Endodermal cell (in vitro differentiated cells): ENCODE results near the gene TAF9. TPM values are rescaled to one million over a fixed set of nuclear protein-coding genes. Genes with fewer than 3 reads are reported as not detected.

Experiments used
- DNase-seq: peaks from one replicate; pipeline ENCODE4 v3.0.0-alpha.2; 2017
- H3K27ac ChIP-seq: 2 replicates; pipeline ENCODE4 v1.5.1; 2013; ENCODE audit warnings: mild to moderate bottlenecking, low read depth, low read length, moderate library complexity
- H3K27me3 ChIP-seq: 2 replicates; pipeline ENCODE4 v1.6.1; 2013; ENCODE audit warnings: mild to moderate bottlenecking, low read length, moderate library complexity; ENCODE audit not compliant: insufficient read depth, control insufficient read depth, poor library complexity, severe bottlenecking
- H3K36me3 ChIP-seq: 2 replicates; pipeline ENCODE4 v1.7.0; 2013; ENCODE audit warnings: mild to moderate bottlenecking, low read length, moderate library complexity; ENCODE audit not compliant: control insufficient read depth, insufficient read depth
- H3K4me1 ChIP-seq: one replicate; pipeline ENCODE4 v1.7.0; 2013; ENCODE audit warnings: low read length; ENCODE audit not compliant: control insufficient read depth, insufficient read depth
- H3K4me3 ChIP-seq: 2 replicates; pipeline ENCODE4 v1.5.1; 2013; ENCODE audit warnings: mild to moderate bottlenecking, low read length, moderate library complexity
- H3K9ac ChIP-seq: 2 replicates; pipeline ENCODE4 v1.6.1; 2013; ENCODE audit warnings: mild to moderate bottlenecking, low read length, moderate library complexity; ENCODE audit not compliant: poor library complexity, severe bottlenecking; ENCODE audit errors: extremely low read depth
- H3K9me3 ChIP-seq: 2 replicates; pipeline ENCODE4 v1.6.1; 2013; ENCODE audit warnings: mild to moderate bottlenecking, low read length, moderate library complexity; ENCODE audit not compliant: control insufficient read depth
- H3K27ac Mint-ChIP-seq: 2 replicates; pipeline ENCODE4 v1.8.0; 2020; ENCODE audit warnings: mixed read lengths
- H3K27me3 Mint-ChIP-seq: 2 replicates; pipeline ENCODE4 v1.8.0; 2021; ENCODE audit warnings: mild to moderate bottlenecking, mixed read lengths; ENCODE audit not compliant: insufficient read depth
- H3K36me3 Mint-ChIP-seq: 2 replicates; pipeline ENCODE4 v1.8.0; 2020; ENCODE audit warnings: low read depth, mixed read lengths
- H3K4me1 Mint-ChIP-seq: 2 replicates; pipeline ENCODE4 v1.8.0; 2020; ENCODE audit warnings: mixed read lengths
- H3K4me3 Mint-ChIP-seq: 2 replicates; pipeline ENCODE4 v1.8.0; 2020; ENCODE audit warnings: mild to moderate bottlenecking, moderate library complexity, mixed read lengths
- H3K9me3 Mint-ChIP-seq: 2 replicates; pipeline ENCODE4 v1.8.0; 2020; ENCODE audit warnings: mild to moderate bottlenecking, mixed read lengths
- WGBS, 2 experiments: methylation state at CpG; one replicate each; pipeline versions ENCODE4 v1.1.5 to v1.1.7; 2013; ENCODE audit warnings: missing lambda C conversion rate in 2 of 2, mixed read lengths in 1 of 2; ENCODE audit not compliant: insufficient coverage in 1 of 2, insufficient read length in 1 of 2; 5-methylcytosine and 5-hydroxymethylcytosine counted together
- total RNA-seq, 2 donors: library from RNA; stranded (reverse); fragmentation: NEBNext Ultra II Directional in 1 of 2; extraction: Animal tissue kit (Norgen Biotek cat#: 25700) in 1 of 2; gene quantifications; 2 replicates in 1 of 2; 3 replicates in 1 of 2; pipeline ENCODE4 v1.2.1, GENCODE V29; 2021
- TF ChIP-seq, protein P1 (sequence below): fragments of 200-600 bp; sonication (generic); conservative IDR thresholded peaks from 2 replicates; pipeline ENCODE4 v1.5.0; 2021; ENCODE audit warnings: antibody characterized with exemption, mild to moderate bottlenecking

TAF9 gene
- total RNA-seq, 2 donors from 2014 or later: 69.5 to 74.3 TPM

DNA sequence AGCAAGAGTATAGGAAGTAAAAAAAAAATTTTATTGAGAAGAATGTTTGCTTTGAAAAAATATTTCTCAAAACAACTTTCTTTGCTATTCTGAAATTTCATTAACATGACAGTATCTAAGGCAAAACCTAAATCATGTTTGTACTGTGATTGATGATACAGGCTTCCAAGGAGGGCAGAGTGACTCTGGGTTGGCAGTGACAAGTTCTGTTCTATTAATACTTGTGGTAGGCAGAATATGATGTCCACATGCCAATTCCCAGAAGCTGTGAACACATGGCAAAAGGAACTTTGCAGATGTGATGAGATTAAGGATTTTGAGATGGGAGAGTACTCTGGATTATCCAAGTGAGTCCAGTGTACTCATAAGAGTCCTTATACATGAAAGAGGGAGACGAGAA, 53.3 kb downstream of the TAF9 start:
- Mint-ChIP-seq H3K36me3 (peaks cover 11% of the 10 kb centered on the region), H3K4me3 (no peak overlapping the region), H3K9me3 (no peaks in the 10 kb centered on the region), H3K4me1 (peaks cover 15% of the 10 kb centered on the region), H3K27ac (no peak overlapping the region), H3K27me3 (no peaks in the 10 kb centered on the region)
- no peak overlapping the region for H3K9ac ChIP-seq
- H3K4me1 ChIP-seq: peaks cover 7% of the 10 kb centered on the region
- H3K27ac ChIP-seq: no peak overlapping the region
- TF ChIP-seq, protein P1, sequence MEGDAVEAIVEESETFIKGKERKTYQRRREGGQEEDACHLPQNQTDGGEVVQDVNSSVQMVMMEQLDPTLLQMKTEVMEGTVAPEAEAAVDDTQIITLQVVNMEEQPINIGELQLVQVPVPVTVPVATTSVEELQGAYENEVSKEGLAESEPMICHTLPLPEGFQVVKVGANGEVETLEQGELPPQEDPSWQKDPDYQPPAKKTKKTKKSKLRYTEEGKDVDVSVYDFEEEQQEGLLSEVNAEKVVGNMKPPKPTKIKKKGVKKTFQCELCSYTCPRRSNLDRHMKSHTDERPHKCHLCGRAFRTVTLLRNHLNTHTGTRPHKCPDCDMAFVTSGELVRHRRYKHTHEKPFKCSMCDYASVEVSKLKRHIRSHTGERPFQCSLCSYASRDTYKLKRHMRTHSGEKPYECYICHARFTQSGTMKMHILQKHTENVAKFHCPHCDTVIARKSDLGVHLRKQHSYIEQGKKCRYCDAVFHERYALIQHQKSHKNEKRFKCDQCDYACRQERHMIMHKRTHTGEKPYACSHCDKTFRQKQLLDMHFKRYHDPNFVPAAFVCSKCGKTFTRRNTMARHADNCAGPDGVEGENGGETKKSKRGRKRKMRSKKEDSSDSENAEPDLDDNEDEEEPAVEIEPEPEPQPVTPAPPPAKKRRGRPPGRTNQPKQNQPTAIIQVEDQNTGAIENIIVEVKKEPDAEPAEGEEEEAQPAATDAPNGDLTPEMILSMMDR: no peak
- no peak overlapping the region for H3K4me3 ChIP-seq
- no peak for DNase-seq
- H3K36me3 ChIP-seq: no peaks in the 10 kb centered on the region
- H3K9me3 ChIP-seq: peaks cover 2% of the 10 kb centered on the region
- H3K27me3 ChIP-seq: no peaks in the 10 kb centered on the region
- 89 to 92% methylated on average over 1 of the region's 1 CpG for WGBS, 2 experiments

Other genes starting within 250 kb of the TAF9 start
- 100 to 1,000 TPM; 196 to 260 TPM for gene CCNB1, start 202.4 kb downstream of the TAF9 start, total RNA-seq
- gene CENPH, start 179.9 kb downstream of the TAF9 start, total RNA-seq: 10 to 100 TPM; 43.7 to 87.6 TPM
- 10 to 100 TPM; 49.7 to 52.0 TPM for gene CDK7, start 134.6 kb downstream of the TAF9 start, total RNA-seq
- 1 to 10 TPM in 1 of 2 donors, under 1 TPM in 1; 0.38 to 7.3 TPM for gene CCDC125, start 36.7 kb downstream of the TAF9 start, total RNA-seq
- 10 to 100 TPM; 32.6 to 54.2 TPM for gene AK6, start within 50 bp of the TAF9 start, total RNA-seq
- 10 to 100 TPM; 30.1 to 40.0 TPM for gene RAD17, start 298 bp upstream of the TAF9 start, total RNA-seq
- 10 to 100 TPM; 30.5 to 38.0 TPM for gene MARVELD2, start 45.6 kb upstream of the TAF9 start, total RNA-seq
- gene OCLN, start 123.3 kb upstream of the TAF9 start, total RNA-seq: 100 to 1,000 TPM; 117 to 124 TPM
- gene GTF2H2C, start 190.7 kb upstream of the TAF9 start, total RNA-seq: 10 to 100 TPM; 47.9 to 48.5 TPM